Endothelial cell of umbilical vein (primary cell): ENCODE measurements around the gene CMSS1. TPM values are rescaled to one million over a fixed set of nuclear protein-coding genes. Genes with fewer than 3 reads are reported as not detected.

Experiments used
- BruUV-seq: library from RNA; stranded (reverse); fragments of 400-500 nt; replicated peaks from 2 replicates; lab custom pipeline; 2021; lab: Mats Ljungman, UMichigan
- CTCF ChIA-PET: fragments of 300-600, 350-600 bp; sonication (Branson Sonifier 250); formaldehyde crosslinking; loops from one replicate; lab custom pipeline; 2021; ENCODE audit warnings: antibody characterized with exemption, inconsistent platforms; lab: Charles Lee
- POLR2A ChIA-PET: fragments of 300-600, 350-600 bp; sonication (Branson Sonifier 250); formaldehyde crosslinking; loops from one replicate; lab custom pipeline; 2021; ENCODE audit warnings: antibody characterized with exemption, inconsistent platforms; lab: Charles Lee
- DNase-seq: peaks from one replicate; pipeline ENCODE4 v3.0.0-alpha.2; 2011; ENCODE audit warnings: low read depth, low spot score
- FAIRE-seq: peaks from 2 replicates; lab custom pipeline; 2011; peaks lifted over from hg19 to GRCh38; lab: Jason Lieb, UNC
- H2AFZ ChIP-seq: 2 replicates; pipeline ENCODE4 v1.6.0; 2012; ENCODE audit warnings: low read depth, low read length, control low read depth, inconsistent platforms
- H3K27ac ChIP-seq: 2 replicates; pipeline ENCODE4 v1.5.1; 2011; ENCODE audit warnings: low read depth, mild to moderate bottlenecking, control low read depth, low read length, moderate library complexity; ENCODE audit not compliant: insufficient read depth
- H3K27me3 ChIP-seq, 2 experiments: 2 replicates each; pipeline versions ENCODE4 v1.6.0 to v1.6.1; 2011; ENCODE audit warnings: low read length in 2 of 2, mixed read lengths in 1 of 2; ENCODE audit not compliant: control insufficient read depth in 2 of 2, insufficient read depth in 2 of 2
- H3K36me3 ChIP-seq, 2 experiments: 2 replicates in 1 of 2; 3 replicates in 1 of 2; pipeline ENCODE4 v1.5.1; 2011; ENCODE audit warnings: low read length in 2 of 2, mild to moderate bottlenecking in 1 of 2, moderate library complexity in 1 of 2; ENCODE audit not compliant: control insufficient read depth in 2 of 2, insufficient read depth in 2 of 2; ENCODE audit errors: extremely low read depth in 1 of 2
- H3K4me1 ChIP-seq: 3 replicates; pipeline ENCODE4 v1.5.1; 2011; ENCODE audit warnings: mild to moderate bottlenecking, low read length; ENCODE audit not compliant: control insufficient read depth, insufficient read depth; ENCODE audit errors: extremely low read depth
- H3K4me2 ChIP-seq: 2 replicates; pipeline ENCODE4 v1.6.1; 2011; ENCODE audit warnings: low read length, control low read depth, mixed read lengths; ENCODE audit not compliant: insufficient read depth
- H3K4me3 ChIP-seq, 3 experiments: fragments of 200-600 bp in 1 of 3; sonication (generic), shearing (Covaris generic) in 1 of 3; replicated peaks in 1 of 3; 2 replicates each; pipeline ENCODE4 v1.5.1; 2011 to 2016; ENCODE audit warnings: control low read depth in 3 of 3, low read length in 3 of 3, mild to moderate bottlenecking in 2 of 3, inconsistent platforms in 1 of 3, low read depth in 1 of 3, moderate library complexity in 1 of 3; ENCODE audit not compliant: insufficient read depth in 1 of 3
- H3K79me2 ChIP-seq: 2 replicates; pipeline ENCODE4 v1.6.0; 2012; ENCODE audit warnings: low read length, inconsistent platforms; ENCODE audit not compliant: control insufficient read depth, insufficient read depth
- H3K9ac ChIP-seq: replicated peaks from 2 replicates; pipeline ENCODE3; 2011; ENCODE audit warnings: low read length, control low read depth; ENCODE audit not compliant: insufficient read depth; ENCODE audit errors: extremely low read depth
- H3K9me1 ChIP-seq: replicated peaks from 3 replicates; pipeline ENCODE4 v1.6.0; 2011; ENCODE audit warnings: mild to moderate bottlenecking, low read length; ENCODE audit not compliant: control insufficient read depth, insufficient read depth; ENCODE audit errors: extremely low read depth
- H3K9me3 ChIP-seq: replicated peaks from 2 replicates; pipeline ENCODE4 v1.5.1; 2012; ENCODE audit warnings: low read length, inconsistent platforms; ENCODE audit not compliant: control insufficient read depth, insufficient read depth
- H4K20me1 ChIP-seq: replicated peaks from 2 replicates; pipeline ENCODE3; 2011; ENCODE audit warnings: mild to moderate bottlenecking, low read length; ENCODE audit not compliant: control insufficient read depth, insufficient read depth; ENCODE audit errors: extremely low read depth
- CTCF ChIP-seq, 2 donors: IDR thresholded peaks; 1 replicate in 1 of 2; 2 replicates in 1 of 2; pipeline ENCODE4 v1.5.1; 2011; ENCODE audit warnings: low read length in 2 of 2, mild to moderate bottlenecking in 2 of 2, moderate library complexity in 2 of 2, control low read depth in 1 of 2, inconsistent platforms in 1 of 2, low read depth in 1 of 2; ENCODE audit not compliant: insufficient read depth in 1 of 2; ENCODE audit errors: extremely low read depth in 1 of 2
- EZH2 ChIP-seq: IDR thresholded peaks from 2 replicates; pipeline ENCODE4 v1.6.1; 2012; ENCODE audit warnings: borderline replicate concordance, low read depth, mild to moderate bottlenecking, moderate library complexity, low read length, inconsistent platforms; ENCODE audit not compliant: severe bottlenecking
- FOS ChIP-seq: IDR thresholded peaks from 2 replicates; pipeline ENCODE4 v1.6.1; 2011; ENCODE audit warnings: mild to moderate bottlenecking, low read length, moderate library complexity, borderline replicate concordance; ENCODE audit not compliant: insufficient read depth
- GATA2 ChIP-seq: IDR thresholded peaks from 2 replicates; pipeline ENCODE4 v1.7.0; 2011; ENCODE audit warnings: low read depth, mild to moderate bottlenecking, moderate library complexity, mixed read lengths, low read length; ENCODE audit not compliant: insufficient read length, insufficient read depth
- JUN ChIP-seq: IDR thresholded peaks from 2 replicates; pipeline ENCODE4 v1.6.1; 2011; ENCODE audit warnings: borderline replicate concordance, low read depth; ENCODE audit not compliant: insufficient read length, insufficient read depth
- MYC ChIP-seq: IDR thresholded peaks from one replicate; pipeline ENCODE4 v1.6.1; 2011; ENCODE audit warnings: mild to moderate bottlenecking, low read depth, low read length
- POLR2A ChIP-seq: IDR thresholded peaks from 2 replicates; pipeline ENCODE4 v1.6.1; 2012; ENCODE audit warnings: low read depth, mild to moderate bottlenecking, control low read depth, low read length
- POLR2AphosphoS5 ChIP-seq: IDR thresholded peaks from 2 replicates; pipeline ENCODE4 v1.6.1; 2012; ENCODE audit warnings: low read depth, mild to moderate bottlenecking, control low read depth, low read length, moderate library complexity; ENCODE audit not compliant: insufficient read depth
- dilution Hi-C: fragments of 300-500 bp; cut with MboI; formaldehyde crosslinking; loops from one replicate; pipeline ENCODE4 v1.15.0; 2019; ENCODE audit warnings: low sequenced_read_pairs; ENCODE audit not compliant: extremely low pct_ligation_motif_present
- intact Hi-C: fragments of 100-400 bp; cut with micrococcal nuclease; formaldehyde crosslinking; loops from one replicate; pipeline ENCODE4 v1.10.0; 2022
- polyA plus RNA-seq, 4 experiments: library from polyadenylated mRNA; depleted of rRNA in 3 of 4; stranded (reverse) in 3 of 4; unstranded in 1 of 4; fragments of >200 nt; gene quantifications; 2 replicates each; pipeline versions ENCODE4 v1.2.1 to v1.2.3, GENCODE V29; 2011 to 2012; ENCODE audit warnings: missing spikeins in 1 of 4
- total RNA-seq: library from RNA; stranded (reverse); gene quantifications from 2 replicates; pipeline ENCODE4 v1.2.3, GENCODE V29; 2021
- TF ChIP-seq, protein P1 (sequence below): IDR thresholded peaks from 2 replicates; pipeline ENCODE4 v1.6.1; 2011; ENCODE audit not compliant: insufficient read depth, insufficient read length

Gene CMSS1
- total and polyA plus RNA-seq, 2 donors (not counting 3 experiments of a cell fraction or from before 2014, with no cell fraction given), result 9.7 to 60.6 TPM

DNA sequence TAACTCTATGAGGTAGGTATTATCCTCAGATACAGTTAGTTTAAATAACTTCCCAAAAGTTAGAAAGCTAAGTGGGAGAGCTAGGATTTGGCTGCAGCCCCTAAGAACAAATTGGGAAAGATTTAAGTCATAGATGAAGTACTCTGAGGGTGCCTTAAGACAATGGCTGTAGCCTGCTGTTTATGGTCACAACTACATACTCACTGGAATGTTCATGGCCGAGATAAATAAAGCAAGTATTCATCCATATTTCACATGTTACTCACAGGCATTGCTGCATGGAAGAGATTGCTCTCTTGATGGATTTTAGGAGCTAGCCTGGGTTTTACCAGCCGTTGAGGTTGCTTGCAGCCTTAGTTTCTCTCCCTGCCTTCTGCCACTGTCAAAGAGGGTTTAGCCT is 145.0 kb downstream of the CMSS1 start:
- Histone ChIP-seq H3K4me1 (peaks cover 8% of the 10 kb centered on the region), H3K79me2 (no peaks in the 10 kb centered on the region), H3K4me3 (no peak overlapping the region), H3K9me1 (no peaks in the 10 kb centered on the region), H3K9ac (no peak overlapping the region), H4K20me1 (no peaks in the 10 kb centered on the region), H2AFZ (no peak overlapping the region), H3K4me2 (no peak overlapping the region), H3K27me3 (no peaks in the 10 kb centered on the region), H3K36me3 (no peaks in the 10 kb centered on the region), H3K27ac (no peak overlapping the region), H3K9me3 (no peaks in the 10 kb centered on the region)
- dilution Hi-C loops, result no loop called here
- no peak for DNase-seq
- FAIRE-seq, result no peak
- CTCF ChIA-PET, result interaction anchor here (1.2 to 2.3 kb wide), 2 partner anchors 16 to 292 kb away, joined by 3 to 6 read pairs; no protein-coding TSS in a partner anchor
- intact Hi-C loops, result no loop called here
- no TSS peak for BruUV-seq
- POLR2A ChIA-PET, result no interaction called here
- TF ChIP-seq POLR2AphosphoS5 (no peak), GATA2 (no peak), EZH2 (no peak), POLR2A (no peak), FOS (no peak), MYC (no peak), JUN (no peak), CTCF (IDR thresholded peaks at IDR 0.05; ENCODE audit: extremely low read depth in 1 of 2, insufficient read depth in 1 of 2, low read depth in 1 of 2, low read length in 2 of 2) (no peak)
- TF ChIP-seq, protein P1, sequence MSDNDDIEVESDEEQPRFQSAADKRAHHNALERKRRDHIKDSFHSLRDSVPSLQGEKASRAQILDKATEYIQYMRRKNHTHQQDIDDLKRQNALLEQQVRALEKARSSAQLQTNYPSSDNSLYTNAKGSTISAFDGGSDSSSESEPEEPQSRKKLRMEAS, result no peak
